ENCODE data around the gene TIMM23B. TPM values are rescaled to one million over a fixed set of nuclear protein-coding genes. Genes with fewer than 3 reads are reported as not detected.
"Not testable (repeated sequence)": the region's sequence is repeated elsewhere in the genome, so short reads cannot be mapped to it uniquely, and the experiment has no call there.

TIMM23B gene
- polyA plus RNA-seq, 2 donors, result 6.1 to 7.2 TPM

- not testable (repeated sequence) for H3K4me3 ChIP-seq (ENCODE audit: low read depth in 1 of 2, low read length in 2 of 2); H3K36me3 ChIP-seq (ENCODE audit: control insufficient read depth in 2 of 2, insufficient read depth in 2 of 2, low read length in 1 of 2); H3K4me1 ChIP-seq (ENCODE audit: control insufficient read depth in 2 of 2, insufficient read depth in 2 of 2, low read length in 1 of 2); H3K27me3 ChIP-seq (ENCODE audit: control insufficient read depth in 1 of 2, insufficient read depth in 2 of 2, low read length in 2 of 2); H3K9me3 ChIP-seq (ENCODE audit: control insufficient read depth in 2 of 2, insufficient read depth in 1 of 2, low read depth in 1 of 2, low read length in 1 of 2); H3K27ac ChIP-seq (ENCODE audit: low read depth in 2 of 2, low read length in 1 of 2)
- 67 to 90% methylated on average over 1 to 2 of the region's 2 CpGs for WGBS, 2 donors
These were observed 29.6 kb downstream of the TIMM23B start for GRCh38 chr10:49971466-49971865.

GRCh38 chr10:49972094-49972493, 30.2 kb downstream of the TIMM23B start:
- H3K4me1 ChIP-seq (ENCODE audit: control insufficient read depth in 2 of 2, insufficient read depth in 2 of 2, low read length in 1 of 2); H3K27ac ChIP-seq (ENCODE audit: low read depth in 2 of 2, low read length in 1 of 2); H3K4me3 ChIP-seq (ENCODE audit: low read depth in 1 of 2, low read length in 2 of 2); H3K36me3 ChIP-seq (ENCODE audit: control insufficient read depth in 2 of 2, insufficient read depth in 2 of 2, low read length in 1 of 2); H3K9me3 ChIP-seq (ENCODE audit: control insufficient read depth in 2 of 2, insufficient read depth in 1 of 2, low read depth in 1 of 2, low read length in 1 of 2); H3K27me3 ChIP-seq (ENCODE audit: control insufficient read depth in 1 of 2, insufficient read depth in 2 of 2, low read length in 2 of 2): not testable (repeated sequence)
- 75 to 96% methylated on average over 3 of the region's 3 CpGs for WGBS, 2 donors

GRCh38 chr10:49977756-49978155, 35.9 kb downstream of the TIMM23B start:
- 95 to 100% methylated on average over 3 of the region's 3 CpGs for WGBS, 2 donors
- not testable (repeated sequence) for H3K4me1 ChIP-seq (ENCODE audit: control insufficient read depth in 2 of 2, insufficient read depth in 2 of 2, low read length in 1 of 2); H3K27me3 ChIP-seq (ENCODE audit: control insufficient read depth in 1 of 2, insufficient read depth in 2 of 2, low read length in 2 of 2); H3K4me3 ChIP-seq (ENCODE audit: low read depth in 1 of 2, low read length in 2 of 2); H3K36me3 ChIP-seq (ENCODE audit: control insufficient read depth in 2 of 2, insufficient read depth in 2 of 2, low read length in 1 of 2); H3K9me3 ChIP-seq (ENCODE audit: control insufficient read depth in 2 of 2, insufficient read depth in 1 of 2, low read depth in 1 of 2, low read length in 1 of 2); H3K27ac ChIP-seq (ENCODE audit: low read depth in 2 of 2, low read length in 1 of 2)

GRCh38 chr10:49987207-49987606, 45.4 kb downstream of the TIMM23B start:
- 83 to 86% methylated on average over 3 of the region's 3 CpGs for WGBS, 2 donors
- not testable (repeated sequence) for H3K9me3 ChIP-seq (ENCODE audit: control insufficient read depth in 2 of 2, insufficient read depth in 1 of 2, low read depth in 1 of 2, low read length in 1 of 2); H3K4me1 ChIP-seq (ENCODE audit: control insufficient read depth in 2 of 2, insufficient read depth in 2 of 2, low read length in 1 of 2); H3K27me3 ChIP-seq (ENCODE audit: control insufficient read depth in 1 of 2, insufficient read depth in 2 of 2, low read length in 2 of 2); H3K27ac ChIP-seq (ENCODE audit: low read depth in 2 of 2, low read length in 1 of 2); H3K36me3 ChIP-seq (ENCODE audit: control insufficient read depth in 2 of 2, insufficient read depth in 2 of 2, low read length in 1 of 2); H3K4me3 ChIP-seq (ENCODE audit: low read depth in 1 of 2, low read length in 2 of 2)

- not testable (repeated sequence) for H3K36me3 ChIP-seq (ENCODE audit: control insufficient read depth in 2 of 2, insufficient read depth in 2 of 2, low read length in 1 of 2); H3K4me3 ChIP-seq (ENCODE audit: low read depth in 1 of 2, low read length in 2 of 2)
- 93 to 95% methylated on average over 14 to 17 of the region's 18 CpGs for WGBS, 2 donors
These were observed 46.5 kb downstream of the TIMM23B start, which contains the start of gene AGAP6 for GRCh38 chr10:49988376-49988775. TSS of gene AGAP6 (plus strand) at chr10:49988406. CDS start at chr10:49988716, 310 bp downstream.

GRCh38 chr10:49995321-49995720, 53.5 kb downstream of the TIMM23B start:
- not testable (repeated sequence) for H3K36me3 ChIP-seq (ENCODE audit: control insufficient read depth in 2 of 2, insufficient read depth in 2 of 2, low read length in 1 of 2); H3K9me3 ChIP-seq (ENCODE audit: control insufficient read depth in 2 of 2, insufficient read depth in 1 of 2, low read depth in 1 of 2, low read length in 1 of 2); H3K27me3 ChIP-seq (ENCODE audit: control insufficient read depth in 1 of 2, insufficient read depth in 2 of 2, low read length in 2 of 2); H3K4me1 ChIP-seq (ENCODE audit: control insufficient read depth in 2 of 2, insufficient read depth in 2 of 2, low read length in 1 of 2); H3K27ac ChIP-seq (ENCODE audit: low read depth in 2 of 2, low read length in 1 of 2); H3K4me3 ChIP-seq (ENCODE audit: low read depth in 1 of 2, low read length in 2 of 2)
- 84 to 92% methylated on average over 4 to 5 of the region's 5 CpGs for WGBS, 2 donors

More at GRCh38 chr10:49988376-49988775, 46.5 kb downstream of the TIMM23B start, which contains the start of gene AGAP6:
- not testable (repeated sequence) for H3K27me3 ChIP-seq (ENCODE audit: control insufficient read depth in 1 of 2, insufficient read depth in 2 of 2, low read length in 2 of 2); H3K9me3 ChIP-seq (ENCODE audit: control insufficient read depth in 2 of 2, insufficient read depth in 1 of 2, low read depth in 1 of 2, low read length in 1 of 2); H3K27ac ChIP-seq (ENCODE audit: low read depth in 2 of 2, low read length in 1 of 2); H3K4me1 ChIP-seq (ENCODE audit: control insufficient read depth in 2 of 2, insufficient read depth in 2 of 2, low read length in 1 of 2)

- whole genome bisulfite sequencing, 2 donors, result 74 to 86% methylated on average over 1 to 4 of the region's 7 CpGs
- not testable (repeated sequence) for H3K4me3 ChIP-seq (ENCODE audit: low read depth in 1 of 2, low read length in 2 of 2)
These were observed 72.2 kb downstream of the TIMM23B start for GRCh38 chr10:50014024-50014423.

GRCh38 chr10:50015596-50016220, 73.9 kb downstream of the TIMM23B start:
- H3K27me3 ChIP-seq (ENCODE audit: control insufficient read depth in 1 of 2, insufficient read depth in 2 of 2, low read length in 2 of 2); H3K36me3 ChIP-seq (ENCODE audit: control insufficient read depth in 2 of 2, insufficient read depth in 2 of 2, low read length in 1 of 2); H3K4me1 ChIP-seq (ENCODE audit: control insufficient read depth in 2 of 2, insufficient read depth in 2 of 2, low read length in 1 of 2); H3K9me3 ChIP-seq (ENCODE audit: control insufficient read depth in 2 of 2, insufficient read depth in 1 of 2, low read depth in 1 of 2, low read length in 1 of 2); H3K27ac ChIP-seq (ENCODE audit: low read depth in 2 of 2, low read length in 1 of 2); H3K4me3 ChIP-seq (ENCODE audit: low read depth in 1 of 2, low read length in 2 of 2): not testable (repeated sequence)
- 78 to 79% methylated on average over 8 to 9 of the region's 9 CpGs for WGBS, 2 donors

More at GRCh38 chr10:50014024-50014423, 72.2 kb downstream of the TIMM23B start:
- not testable (repeated sequence) for H3K27ac ChIP-seq (ENCODE audit: low read depth in 2 of 2, low read length in 1 of 2); H3K4me1 ChIP-seq (ENCODE audit: control insufficient read depth in 2 of 2, insufficient read depth in 2 of 2, low read length in 1 of 2); H3K36me3 ChIP-seq (ENCODE audit: control insufficient read depth in 2 of 2, insufficient read depth in 2 of 2, low read length in 1 of 2); H3K9me3 ChIP-seq (ENCODE audit: control insufficient read depth in 2 of 2, insufficient read depth in 1 of 2, low read depth in 1 of 2, low read length in 1 of 2); H3K27me3 ChIP-seq (ENCODE audit: control insufficient read depth in 1 of 2, insufficient read depth in 2 of 2, low read length in 2 of 2)

- H3K4me3 ChIP-seq (ENCODE audit: low read depth in 1 of 2, low read length in 2 of 2); H3K9me3 ChIP-seq (ENCODE audit: control insufficient read depth in 2 of 2, insufficient read depth in 1 of 2, low read depth in 1 of 2, low read length in 1 of 2); H3K27ac ChIP-seq (ENCODE audit: low read depth in 2 of 2, low read length in 1 of 2); H3K27me3 ChIP-seq (ENCODE audit: control insufficient read depth in 1 of 2, insufficient read depth in 2 of 2, low read length in 2 of 2); H3K36me3 ChIP-seq (ENCODE audit: control insufficient read depth in 2 of 2, insufficient read depth in 2 of 2, low read length in 1 of 2); H3K4me1 ChIP-seq (ENCODE audit: control insufficient read depth in 2 of 2, insufficient read depth in 2 of 2, low read length in 1 of 2): not testable (repeated sequence)
- WGBS, 2 donors, result 78 to 90% methylated on average over 5 of the region's 5 CpGs
These were observed 75.1 kb downstream of the TIMM23B start for GRCh38 chr10:50016926-50017325.

- not testable (repeated sequence) for H3K27me3 ChIP-seq (ENCODE audit: control insufficient read depth in 1 of 2, insufficient read depth in 2 of 2, low read length in 2 of 2); H3K4me1 ChIP-seq (ENCODE audit: control insufficient read depth in 2 of 2, insufficient read depth in 2 of 2, low read length in 1 of 2); H3K9me3 ChIP-seq (ENCODE audit: control insufficient read depth in 2 of 2, insufficient read depth in 1 of 2, low read depth in 1 of 2, low read length in 1 of 2); H3K27ac ChIP-seq (ENCODE audit: low read depth in 2 of 2, low read length in 1 of 2); H3K4me3 ChIP-seq (ENCODE audit: low read depth in 1 of 2, low read length in 2 of 2); H3K36me3 ChIP-seq (ENCODE audit: control insufficient read depth in 2 of 2, insufficient read depth in 2 of 2, low read length in 1 of 2)
- WGBS, 2 donors, result 68 to 74% methylated on average over 5 of the region's 5 CpGs
These were observed 75.8 kb downstream of the TIMM23B start for GRCh38 chr10:50017646-50018045.
